HEK293 (cell line): ENCODE measurements around the gene SVIL.

ENCODE experiments used
- CTCF ChIP-seq: fragments of 450-650 bp; formaldehyde crosslinking; IDR thresholded peaks from 2 replicates; pipeline ENCODE4 v1.5.1; 2016; ENCODE audit warnings: missing biosample characterization, missing genetic modification characterization
- KLF1 ChIP-seq: fragments of 450-650 bp; formaldehyde crosslinking; IDR thresholded peaks from 2 replicates; pipeline ENCODE4 v1.5.1; 2016; ENCODE audit warnings: missing biosample characterization, missing genetic modification characterization
- PBX3 ChIP-seq: sonication (generic); formaldehyde crosslinking; IDR thresholded peaks from 2 replicates; pipeline ENCODE4 v1.8.1; 2022; ENCODE audit warnings: mild to moderate bottlenecking, moderate library complexity, missing genetic modification reagents
- TCF7L2 ChIP-seq: IDR thresholded peaks from 2 replicates; pipeline ENCODE4 v1.6.1; 2011; ENCODE audit warnings: low read depth, mild to moderate bottlenecking, inconsistent platforms, low read length, moderate library complexity, borderline replicate concordance
- TRIM28 ChIP-seq: IDR thresholded peaks from 2 replicates; pipeline ENCODE4 v1.6.1; 2011; ENCODE audit warnings: low read length, control low read depth, borderline replicate concordance
- TSHZ1 ChIP-seq: fragments of 450-650 bp; formaldehyde crosslinking; IDR thresholded peaks from 2 replicates; pipeline ENCODE4 v1.5.1; 2016; ENCODE audit warnings: missing biosample characterization, missing genetic modification characterization, borderline replicate concordance
- ZBTB1 ChIP-seq: fragments of 450-650 bp; formaldehyde crosslinking; IDR thresholded peaks from 2 replicates; pipeline ENCODE4 v1.5.1; 2016; ENCODE audit warnings: missing biosample characterization, missing genetic modification characterization
- ZBTB21 ChIP-seq: fragments of 450-650 bp; formaldehyde crosslinking; IDR thresholded peaks from 2 replicates; pipeline ENCODE4 v1.5.1; 2017; ENCODE audit warnings: missing biosample characterization, missing genetic modification characterization
- ZNF23 ChIP-seq: fragments of 450-650 bp; formaldehyde crosslinking; IDR thresholded peaks from 2 replicates; pipeline ENCODE4 v1.5.1; 2016; ENCODE audit warnings: missing biosample characterization, missing genetic modification characterization, borderline replicate concordance
- ZNF280D ChIP-seq: fragments of 450-650 bp; formaldehyde crosslinking; IDR thresholded peaks from 2 replicates; pipeline ENCODE4 v1.5.1; 2016; ENCODE audit warnings: missing biosample characterization, missing genetic modification characterization
- ZNF670 ChIP-seq: fragments of 450-650 bp; formaldehyde crosslinking; IDR thresholded peaks from 2 replicates; pipeline ENCODE4 v1.5.1; 2016; ENCODE audit warnings: missing biosample characterization, missing genetic modification characterization, low read depth
- ZSCAN5A ChIP-seq: fragments of 450-650 bp; formaldehyde crosslinking; IDR thresholded peaks from 2 replicates; pipeline ENCODE4 v1.5.1; 2016; ENCODE audit warnings: missing biosample characterization, missing genetic modification characterization

GRCh38 chr10:29656451-29656992, 21.8 kb upstream of the SVIL start:
- TF ChIP-seq TRIM28 (no peak), TCF7L2 (no peak), ZNF280D (tag by site-specific recombination) (no peak), ZNF670 (no peak), ZBTB1 (tag by site-specific recombination) (no peak), ZBTB21 (tag by site-specific recombination) (no peak), KLF1 (tag by site-specific recombination) (no peak), CTCF (tag by site-specific recombination) (no peak), ZNF23 (tag by site-specific recombination) (no peak), PBX3 (CRISPR knock-in tag) (no peak), ZSCAN5A (tag by site-specific recombination) (no peak), TSHZ1 (tag by site-specific recombination) (no peak)
